A549 (cell line): ENCODE results near the gene DYRK3.

Experiments
- CBX8 ChIP-seq: fragments of 200-600 bp; sonication (generic); IDR thresholded peaks from 2 replicates; pipeline ENCODE4 v1.6.1; 2016
- CEBPB ChIP-seq, 2 experiments: fragments of >200 bp in 1 of 2; sonication (Bioruptor Twin) in 1 of 2; formaldehyde crosslinking in 1 of 2; IDR thresholded peaks; 2 replicates each; pipeline ENCODE4 v1.6.1; 2012 to 2016
- CTCF ChIP-seq: fragments of >200 bp; sonication (Bioruptor Twin); formaldehyde crosslinking; IDR thresholded peaks from 3 replicates; pipeline ENCODE4 v1.5.1; 2016
- HMGXB4 ChIP-seq: fragments of 250-450 bp; sonication (Bioruptor Pico); IDR thresholded peaks from 2 replicates; pipeline ENCODE4 v1.5.0; 2021; ENCODE audit warnings: mild to moderate bottlenecking, moderate library complexity, borderline replicate concordance
- JUN ChIP-seq, 2 experiments: fragments of >200 bp; sonication (Bioruptor Twin); formaldehyde crosslinking; IDR thresholded peaks; 2 replicates in 1 of 2; 3 replicates in 1 of 2; pipeline ENCODE4 v1.6.1; 2016 to 2017
- MAZ ChIP-seq: fragments of 150-350 bp; IDR thresholded peaks from 2 replicates; pipeline ENCODE4 v1.6.1; 2014; ENCODE audit warnings: antibody characterized with exemption, low read depth, low read length, borderline replicate concordance
- POLR2A ChIP-seq: IDR thresholded peaks from 2 replicates; pipeline ENCODE4 v1.6.1; 2012; ENCODE audit warnings: mild to moderate bottlenecking, low read length
- SREBF2 ChIP-seq: fragments of 450-650 bp; IDR thresholded peaks from 2 replicates; pipeline ENCODE4 v1.6.1; 2014; ENCODE audit warnings: mild to moderate bottlenecking, moderate library complexity
- USF2 ChIP-seq: fragments of 450-650 bp; IDR thresholded peaks from 2 replicates; pipeline ENCODE4 v1.6.1; 2014; ENCODE audit warnings: antibody characterized with exemption
- ZC3H11A ChIP-seq: fragments of 450-650 bp; IDR thresholded peaks from 2 replicates; pipeline ENCODE4 v1.6.1; 2014; ENCODE audit warnings: antibody characterized with exemption, mild to moderate bottlenecking

GRCh38 chr1:206695733-206696132, 60.4 kb downstream of the DYRK3 start:
- no peak for TF ChIP-seq CBX8
- TF ChIP-seq USF2 = no peak
- no peak for TF ChIP-seq JUN (IDR thresholded peaks at IDR 0.05)
- TF ChIP-seq CTCF = no peak
- TF ChIP-seq CEBPB (IDR thresholded peaks at IDR 0.05) = no peak
- TF ChIP-seq ZC3H11A = no peak
- TF ChIP-seq SREBF2 = no peak
- no peak for TF ChIP-seq MAZ
- no peak for TF ChIP-seq POLR2A
- no peak for TF ChIP-seq HMGXB4 (CRISPR knock-in tag)
